Mesenchymal stem cell (in vitro differentiated cells and primary cell): ENCODE measurements around the gene CAMK1G.

Experiments used
- DNase-seq: peaks from one replicate; pipeline ENCODE4 v3.0.0-alpha.2; 2013
- H2AFZ ChIP-seq: one replicate; pipeline ENCODE4 v1.6.1; 2013; ENCODE audit warnings: low read depth, mild to moderate bottlenecking, control low read depth, inconsistent platforms, low read length, moderate library complexity
- H2AK5ac ChIP-seq: 2 replicates; pipeline ENCODE4 v1.6.1; 2013; ENCODE audit warnings: low read length, moderate library complexity, mild to moderate bottlenecking, inconsistent platforms; ENCODE audit not compliant: severe bottlenecking
- H2BK120ac ChIP-seq: one replicate; pipeline ENCODE4 v1.6.1; 2013; ENCODE audit warnings: low read depth, mild to moderate bottlenecking, inconsistent platforms, low read length, moderate library complexity
- H2BK12ac ChIP-seq, 2 experiments: one replicate each; pipeline ENCODE4 v1.6.1; 2013; ENCODE audit warnings: inconsistent platforms in 2 of 2, low read length in 2 of 2, mild to moderate bottlenecking in 2 of 2, moderate library complexity in 2 of 2, control low read depth in 1 of 2
- H2BK15ac ChIP-seq: one replicate; pipeline ENCODE4 v1.6.1; 2013; ENCODE audit warnings: mild to moderate bottlenecking, low read depth, inconsistent platforms; ENCODE audit not compliant: poor library complexity, severe bottlenecking
- H2BK5ac ChIP-seq: 2 replicates; pipeline ENCODE4 v1.6.1; 2013; ENCODE audit warnings: low read depth, mild to moderate bottlenecking, low read length, control low read depth, inconsistent platforms; ENCODE audit not compliant: poor library complexity, severe bottlenecking
- H3K14ac ChIP-seq, 2 experiments: one replicate each; pipeline ENCODE4 v1.6.1; 2013; ENCODE audit warnings: inconsistent platforms in 2 of 2, low read length in 2 of 2, control low read depth in 1 of 2, mild to moderate bottlenecking in 1 of 2, moderate library complexity in 1 of 2
- H3K18ac ChIP-seq, 2 experiments: one replicate each; pipeline ENCODE4 v1.6.1; 2013; ENCODE audit warnings: inconsistent platforms in 2 of 2, low read length in 2 of 2, control low read depth in 1 of 2, low read depth in 1 of 2, mild to moderate bottlenecking in 1 of 2
- H3K23ac ChIP-seq, 2 experiments: one replicate each; pipeline ENCODE4 v1.6.1; 2013; ENCODE audit warnings: inconsistent platforms in 2 of 2, low read length in 2 of 2, mild to moderate bottlenecking in 2 of 2, moderate library complexity in 2 of 2, control low read depth in 1 of 2
- H3K27ac ChIP-seq: 2 replicates; pipeline ENCODE4 v1.5.1; 2013; ENCODE audit warnings: mild to moderate bottlenecking, moderate library complexity, low read length, control low read depth, inconsistent platforms; ENCODE audit not compliant: poor library complexity, severe bottlenecking
- H3K27me3 ChIP-seq, 2 experiments: 2 replicates each; pipeline versions ENCODE4 v1.6.1 to v1.7.0; 2013; ENCODE audit warnings: low read length in 2 of 2, mild to moderate bottlenecking in 2 of 2, moderate library complexity in 2 of 2, control low read depth in 1 of 2, inconsistent platforms in 1 of 2; ENCODE audit not compliant: control insufficient read depth in 1 of 2, insufficient read depth in 1 of 2
- H3K36me3 ChIP-seq, 2 experiments: 2 replicates each; pipeline versions ENCODE4 v1.6.1 to v1.7.0; 2013; ENCODE audit warnings: low read length in 2 of 2, control low read depth in 1 of 2, inconsistent platforms in 1 of 2, low read depth in 1 of 2, mild to moderate bottlenecking in 1 of 2; ENCODE audit not compliant: insufficient read depth in 2 of 2, control insufficient read depth in 1 of 2
- H3K4ac ChIP-seq, 2 experiments: one replicate each; pipeline ENCODE4 v1.6.1; 2013; ENCODE audit warnings: inconsistent platforms in 2 of 2, low read length in 2 of 2, mild to moderate bottlenecking in 2 of 2, moderate library complexity in 2 of 2, control low read depth in 1 of 2, low read depth in 1 of 2
- H3K4me1 ChIP-seq: 2 replicates; pipeline ENCODE4 v1.6.1; 2013; ENCODE audit warnings: low read depth, low read length, control low read depth; ENCODE audit not compliant: control insufficient read depth, insufficient read depth
- H3K4me2 ChIP-seq: 2 replicates; pipeline ENCODE4 v1.6.1; 2013; ENCODE audit warnings: low read length, mild to moderate bottlenecking, inconsistent platforms; ENCODE audit not compliant: poor library complexity, severe bottlenecking
- H3K4me3 ChIP-seq, 2 experiments: 2 replicates each; pipeline versions ENCODE4 v1.5.1 to v1.7.0; 2013; ENCODE audit warnings: low read length in 2 of 2, mild to moderate bottlenecking in 2 of 2, control low read depth in 1 of 2, low read depth in 1 of 2; ENCODE audit not compliant: insufficient read depth in 1 of 2
- H3K79me1 ChIP-seq: replicated peaks from 2 replicates; pipeline ENCODE4 v1.6.1; 2013; ENCODE audit warnings: mild to moderate bottlenecking, control low read depth, low read length, inconsistent platforms; ENCODE audit not compliant: poor library complexity, severe bottlenecking
- H3K9ac ChIP-seq: 2 replicates; pipeline ENCODE4 v1.7.0; 2013; ENCODE audit warnings: mild to moderate bottlenecking, low read length, moderate library complexity
- H3K9me3 ChIP-seq: 2 replicates; pipeline ENCODE4 v1.7.0; 2013; ENCODE audit warnings: mild to moderate bottlenecking, low read length; ENCODE audit not compliant: control insufficient read depth
- H4K8ac ChIP-seq: one replicate; pipeline ENCODE4 v1.6.1; 2013; ENCODE audit warnings: inconsistent platforms, mild to moderate bottlenecking, low read length, moderate library complexity
- H4K91ac ChIP-seq: one replicate; pipeline ENCODE4 v1.6.1; 2013; ENCODE audit warnings: mild to moderate bottlenecking, low read length, inconsistent platforms
- WGBS: methylation state at CpG from one replicate; pipeline ENCODE4 v1.1.7; 2013; ENCODE audit warnings: mixed read lengths; 5-methylcytosine and 5-hydroxymethylcytosine counted together

The CAMK1G gene

DNA sequence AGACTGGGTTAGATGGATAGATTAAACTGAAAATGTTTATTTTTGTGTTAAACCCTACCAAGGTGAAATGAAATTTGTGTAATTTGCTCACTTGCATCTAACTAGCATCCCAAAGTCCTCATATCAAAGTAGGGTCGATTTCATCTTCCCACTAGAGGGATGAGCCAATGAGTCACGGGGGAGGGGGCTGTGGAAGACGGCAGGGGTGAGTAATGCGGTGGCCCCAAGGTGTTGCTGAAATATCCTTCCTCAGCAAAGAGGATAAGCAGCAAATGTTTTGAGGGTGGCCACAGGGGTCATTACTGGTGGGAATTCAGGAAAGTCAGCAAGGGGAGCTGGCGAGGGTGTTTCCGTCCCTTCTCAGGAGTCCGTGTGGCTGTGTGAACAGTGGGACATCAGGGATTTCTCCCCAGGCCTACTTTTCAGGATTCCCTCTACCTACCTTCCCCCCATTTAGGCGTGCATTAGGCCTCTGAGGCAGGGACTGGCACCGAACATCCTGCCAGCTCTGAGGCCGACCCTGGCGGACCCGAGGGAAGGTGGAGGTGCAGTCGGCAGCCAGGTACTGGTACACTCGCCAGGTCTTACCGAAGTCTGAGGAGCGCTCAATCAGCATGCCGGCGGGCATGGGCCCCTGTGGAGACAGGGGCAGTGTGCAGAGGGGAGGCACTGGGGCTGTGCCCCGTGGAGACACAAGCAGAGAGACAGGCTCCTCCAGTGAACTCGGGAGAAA lies 50.7 kb downstream of the CAMK1G start:
- Histone ChIP-seq H2BK12ac (peak overlapping the region in 1 of 2 experiments; percentile 22), H2BK5ac (no peak overlapping the region), H2AFZ (no peak overlapping the region), H3K9me3 (no peaks in the 10 kb centered on the region), H3K4ac (no peak overlapping the region), H3K4me1 (peaks cover 5% of the 10 kb centered on the region), H2BK15ac (no peak overlapping the region), H3K4me3 (no peak overlapping the region), H4K91ac (no peak overlapping the region), H2AK5ac (no peak overlapping the region), H3K4me2 (no peak overlapping the region), H3K14ac (no peak overlapping the region), H4K8ac (no peak overlapping the region), H3K36me3 (peaks cover 0 to 3% of the 10 kb centered on the region in 2 experiments), H3K9ac (no peak overlapping the region), H3K79me1 (no peaks in the 10 kb centered on the region), H3K27ac (no peak overlapping the region), H3K18ac (no peak overlapping the region), H2BK120ac (no peak overlapping the region), H3K23ac (no peak overlapping the region), H3K27me3 (no peaks in the 10 kb centered on the region)
- DNase-seq, result no peak
- WGBS, result 93% methylated on average over 20 of the region's 20 CpGs

- Histone ChIP-seq H3K4me2 (no peak overlapping the region), H2AFZ (no peak overlapping the region), H4K8ac (no peak overlapping the region), H2BK15ac (no peak overlapping the region), H3K9me3 (no peaks in the 10 kb centered on the region), H3K23ac (no peak overlapping the region), H3K27me3 (no peaks in the 10 kb centered on the region), H4K91ac (no peak overlapping the region), H2BK12ac (no peak overlapping the region), H2BK5ac (no peak overlapping the region), H3K36me3 (no peaks in the 10 kb centered on the region), H3K9ac (no peak overlapping the region), H3K4ac (no peak overlapping the region), H2AK5ac (no peak overlapping the region), H3K79me1 (no peaks in the 10 kb centered on the region), H3K14ac (no peak overlapping the region), H3K27ac (no peak overlapping the region), H3K4me1 (peaks cover 5% of the 10 kb centered on the region), H2BK120ac (no peak overlapping the region), H3K18ac (no peak overlapping the region), H3K4me3 (no peak overlapping the region)
- WGBS, result 90% methylated on average over 3 of the region's 5 CpGs
- DNase-seq, result no peak
Measured at GRCh38 chr1:209635850-209636249, 52.3 kb downstream of the CAMK1G start.

DNA sequence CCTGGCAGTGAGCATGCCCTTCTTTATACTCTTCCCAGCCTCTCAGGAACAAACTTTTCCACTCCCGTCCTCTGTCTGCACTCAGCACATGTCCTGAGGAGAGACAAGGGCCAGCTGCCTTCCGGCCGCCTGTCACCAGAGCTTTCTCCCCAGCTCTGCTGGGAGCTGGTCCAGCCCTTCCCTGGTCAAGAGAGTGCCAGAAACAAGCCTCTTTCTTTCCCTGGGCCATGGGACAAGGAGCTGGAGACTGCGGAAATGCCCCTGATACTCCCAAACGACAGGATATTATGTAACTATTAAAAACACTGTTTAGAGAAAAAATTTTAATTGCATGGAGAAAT lies 58.3 kb downstream of the CAMK1G start:
- peak overlapping the region; percentile 57 for H4K91ac ChIP-seq
- WGBS, result 16% methylated on average over 3 of the region's 5 CpGs
- no peaks in the 10 kb centered on the region for H3K9me3 ChIP-seq
- H2BK12ac ChIP-seq, result peak overlapping the region; percentile 20 to 58
- peak overlapping the region; percentile 46 for H3K9ac ChIP-seq
- peaks cover 11% of the 10 kb centered on the region for H3K4me1 ChIP-seq
- no peak overlapping the region for H3K4me3 ChIP-seq
- H3K23ac ChIP-seq, result no peak overlapping the region
- no peak overlapping the region for H3K14ac ChIP-seq
- peak overlapping the region; percentile 61 for H4K8ac ChIP-seq
- no peak overlapping the region for H2AK5ac ChIP-seq
- no peak overlapping the region for H2BK15ac ChIP-seq
- no peaks in the 10 kb centered on the region for H3K36me3 ChIP-seq
- H3K4me2 ChIP-seq, result no peak overlapping the region
- H3K79me1 ChIP-seq, result peaks cover 2% of the 10 kb centered on the region
- H3K4ac ChIP-seq, result peak overlapping the region; percentile 12 to 76
- H2BK120ac ChIP-seq, result peak overlapping the region; percentile 12
- H3K18ac ChIP-seq, result peak overlapping the region in 1 of 2 experiments; percentile 34
- H2BK5ac ChIP-seq, result no peak overlapping the region
- H3K27ac ChIP-seq, result no peak overlapping the region
- DNase-seq, result peak; percentile 73
- H2AFZ ChIP-seq, result no peak overlapping the region
- H3K27me3 ChIP-seq, result no peaks in the 10 kb centered on the region

- no peak overlapping the region for H3K27ac ChIP-seq
- H3K4ac ChIP-seq, result no peak overlapping the region
- peak overlapping the region in 1 of 2 experiments; percentile 19 for H3K18ac ChIP-seq
- no peak for DNase-seq
- H2BK12ac ChIP-seq, result peak overlapping the region; percentile 7 to 71
- no peaks in the 10 kb centered on the region for H3K9me3 ChIP-seq
- H3K23ac ChIP-seq, result no peak overlapping the region
- H2AFZ ChIP-seq, result no peak overlapping the region
- H3K79me1 ChIP-seq, result peaks cover 4% of the 10 kb centered on the region
- no peaks in the 10 kb centered on the region for H3K27me3 ChIP-seq
- H2BK120ac ChIP-seq, result no peak overlapping the region
- no peak overlapping the region for H2BK5ac ChIP-seq
- WGBS, result 50% methylated on average over 3 of the region's 3 CpGs
- no peak overlapping the region for H3K4me3 ChIP-seq
- H3K4me2 ChIP-seq, result no peak overlapping the region
- H3K36me3 ChIP-seq, result no peaks in the 10 kb centered on the region
- H4K91ac ChIP-seq, result no peak overlapping the region
- no peak overlapping the region for H3K9ac ChIP-seq
- H2BK15ac ChIP-seq, result no peak overlapping the region
- no peak overlapping the region for H3K14ac ChIP-seq
- H4K8ac ChIP-seq, result no peak overlapping the region
- no peak overlapping the region for H2AK5ac ChIP-seq
- H3K4me1 ChIP-seq, result peaks cover 18% of the 10 kb centered on the region
Measured at GRCh38 chr1:209642816-209643215, 59.3 kb downstream of the CAMK1G start.
